GM18502 (cell line): ENCODE results near the gene GATA5.

Experiments
- ATAC-seq: cut with Tn5 transposase; IDR thresholded peaks from one replicate; pipeline ENCODE4 v1.9.1; 2021; ENCODE audit warnings: mild to moderate bottlenecking; ENCODE audit not compliant: unreplicated experiment, poor library complexity

Gene GATA5

DNA sequence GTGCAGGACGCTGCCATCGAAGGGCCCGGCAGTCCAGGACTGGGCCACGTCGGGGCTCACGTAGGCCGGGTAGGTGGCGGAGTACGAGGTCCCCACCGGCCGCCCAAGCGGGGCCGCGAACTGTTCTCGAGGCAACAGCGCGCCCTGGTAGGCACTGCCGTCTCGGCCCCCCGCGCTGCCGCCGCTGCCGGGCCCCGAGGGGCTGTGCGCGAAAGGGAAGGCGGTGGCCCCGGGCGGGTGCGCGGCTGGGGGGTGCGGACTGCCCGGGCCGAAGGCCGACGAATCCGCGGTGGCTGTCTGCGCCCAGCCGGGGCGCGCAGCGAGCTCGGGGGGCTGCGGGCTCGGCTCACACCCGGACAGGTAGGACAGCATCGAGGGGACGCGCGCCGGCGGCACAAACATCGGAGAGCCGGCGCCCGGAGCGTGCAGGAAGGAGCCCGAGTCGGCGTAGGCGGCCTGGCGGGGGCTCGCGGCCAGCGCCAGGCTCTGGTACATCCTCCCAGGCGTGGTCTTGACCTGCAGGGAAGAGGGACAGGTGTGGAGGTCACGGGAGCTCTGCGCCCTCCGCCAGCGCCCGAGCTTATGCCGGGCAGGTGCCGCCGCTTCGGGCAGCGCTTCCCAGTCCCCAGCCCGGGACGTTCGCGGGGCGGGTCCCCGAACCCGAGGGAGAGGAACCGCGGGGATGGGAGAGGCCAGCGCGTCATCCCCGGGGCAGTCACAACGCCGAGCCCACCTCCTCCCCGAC lies 596 bp downstream of the GATA5 start:
- ATAC-seq: no peak

DNA sequence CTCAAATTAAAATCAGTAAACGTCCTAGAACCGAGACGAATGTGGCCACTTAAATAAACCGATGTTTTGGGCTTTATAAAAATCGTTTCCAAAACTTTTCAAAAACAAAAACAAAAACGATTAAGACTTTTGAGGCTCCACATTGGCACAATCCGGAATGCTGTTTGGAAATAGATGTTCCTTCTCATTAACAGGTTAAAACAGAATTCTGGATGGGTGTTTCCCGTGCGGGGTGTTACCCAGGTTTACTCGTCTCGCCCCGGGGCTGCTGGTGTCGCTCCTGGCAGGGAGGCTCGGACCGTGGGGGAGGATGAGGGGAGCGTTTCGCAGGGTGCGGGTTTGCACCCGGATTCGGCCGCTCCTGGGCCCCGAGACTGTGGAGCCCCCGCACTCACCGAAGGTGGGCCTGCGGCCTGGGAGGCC lies 1.2 kb downstream of the GATA5 start:
- no peak for ATAC-seq

DNA sequence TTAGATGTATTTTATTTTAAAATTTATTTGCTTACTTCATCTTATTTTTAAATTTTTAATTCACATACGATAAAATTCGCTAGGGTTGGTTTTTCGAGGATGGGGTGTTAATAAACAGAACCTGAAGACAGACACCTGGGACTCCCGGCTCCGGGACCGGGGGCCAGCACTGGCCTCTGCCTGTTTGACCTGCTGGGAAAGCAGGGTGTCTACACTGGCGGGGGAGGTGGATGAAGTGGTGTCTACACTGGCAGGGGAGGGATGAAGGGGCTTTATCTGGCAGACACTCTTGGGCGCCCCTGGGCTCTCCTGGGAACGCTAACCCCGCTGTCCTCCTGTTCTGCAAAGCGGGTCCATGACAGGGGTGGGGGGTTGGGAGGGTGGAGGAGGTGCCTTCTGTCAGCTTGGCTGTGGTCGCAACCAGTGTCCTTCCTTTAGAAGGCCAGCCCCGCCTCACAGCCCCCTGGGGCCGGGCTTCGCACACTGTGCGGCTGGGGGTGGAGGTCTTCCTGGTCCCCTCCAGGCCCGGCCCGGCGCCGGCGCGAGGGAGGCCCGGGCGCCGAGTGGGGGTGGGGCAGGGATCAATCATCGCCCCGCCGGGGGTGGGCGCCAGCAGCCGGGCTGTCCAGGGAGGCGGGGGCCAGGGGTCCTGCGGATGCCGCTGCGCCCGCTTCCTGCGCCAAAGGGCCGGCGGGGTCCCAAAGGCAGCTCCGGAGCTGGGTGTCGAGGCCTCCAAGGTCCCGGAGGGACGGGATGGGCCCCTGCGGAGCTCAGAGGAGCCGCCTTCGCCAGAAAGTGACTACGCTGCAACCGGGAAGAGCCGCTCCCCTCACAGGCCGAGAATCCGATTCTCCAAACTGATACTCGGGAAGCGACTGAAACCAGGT lies 1.8 kb downstream of the GATA5 start:
- ATAC-seq: no peak

DNA sequence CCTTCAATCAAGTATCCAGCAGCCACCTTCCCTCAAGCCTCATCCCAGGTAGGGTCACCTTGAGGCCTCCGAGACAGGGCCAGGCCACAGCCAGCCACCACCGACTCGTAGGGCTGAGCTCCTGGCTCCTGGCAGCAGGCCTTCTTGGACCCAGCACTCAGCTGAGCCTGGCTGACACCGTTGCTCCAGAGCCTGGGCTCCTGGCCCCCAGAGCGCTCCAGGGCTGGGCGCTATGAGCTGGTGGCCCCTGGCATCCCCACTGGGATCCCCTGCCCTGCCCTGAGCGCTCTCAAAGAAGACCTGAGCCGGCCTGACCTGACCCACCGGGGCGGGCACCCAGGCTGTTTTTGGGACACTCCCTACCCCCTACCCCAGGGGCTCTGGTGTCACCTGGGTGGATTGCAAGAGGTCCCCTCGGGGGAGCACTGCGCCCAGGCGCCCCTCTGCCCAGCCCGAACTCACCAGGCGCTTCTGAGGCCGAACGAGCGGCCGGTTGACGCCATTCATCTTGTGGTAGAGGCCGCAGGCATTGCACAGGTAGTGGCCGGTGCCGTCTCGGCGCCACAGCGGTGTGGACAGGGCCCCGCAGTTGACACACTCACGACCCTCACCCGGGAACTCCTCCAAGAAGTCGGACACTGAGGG lies 2.7 kb downstream of the GATA5 start:
- ATAC-seq: no peak

DNA sequence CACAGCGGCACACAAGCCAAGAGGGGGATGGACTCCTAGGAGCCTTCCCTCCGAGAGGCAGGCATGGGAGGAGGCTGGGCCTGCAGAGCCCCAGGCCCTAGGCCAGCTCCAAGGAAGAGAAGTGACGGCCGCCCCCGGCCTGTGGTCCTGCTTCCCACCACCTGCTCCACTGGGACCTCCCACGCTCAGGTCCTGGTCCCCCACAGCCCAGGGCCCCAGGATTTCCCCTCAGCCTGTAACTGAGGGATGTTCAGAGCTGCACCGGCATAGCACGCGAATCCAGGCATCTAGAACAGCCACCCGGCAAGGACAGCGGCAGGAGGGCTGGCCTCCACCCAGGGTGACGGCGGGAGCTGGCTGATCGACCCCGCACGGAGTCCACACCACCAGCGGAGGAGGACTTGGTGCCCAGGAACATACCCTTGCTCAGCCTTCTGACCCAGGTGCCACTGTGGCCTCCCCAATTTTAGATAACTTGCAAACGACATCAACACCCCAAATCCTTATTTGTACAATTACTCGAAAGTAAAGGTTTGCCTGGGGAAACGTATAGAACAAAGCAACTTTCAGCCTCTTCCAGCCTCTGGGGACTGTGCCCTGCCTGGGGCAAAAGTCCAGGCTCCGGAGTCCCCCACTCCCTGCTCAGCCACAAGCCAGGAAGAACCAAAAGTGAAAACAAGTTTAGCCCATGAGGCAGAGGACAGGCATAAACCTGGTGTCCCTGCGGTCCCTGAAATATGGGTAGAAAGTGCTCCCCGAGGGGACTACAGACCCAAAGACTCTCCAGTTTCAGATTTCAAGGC lies 3.5 kb downstream of the GATA5 start:
- no peak for ATAC-seq

DNA sequence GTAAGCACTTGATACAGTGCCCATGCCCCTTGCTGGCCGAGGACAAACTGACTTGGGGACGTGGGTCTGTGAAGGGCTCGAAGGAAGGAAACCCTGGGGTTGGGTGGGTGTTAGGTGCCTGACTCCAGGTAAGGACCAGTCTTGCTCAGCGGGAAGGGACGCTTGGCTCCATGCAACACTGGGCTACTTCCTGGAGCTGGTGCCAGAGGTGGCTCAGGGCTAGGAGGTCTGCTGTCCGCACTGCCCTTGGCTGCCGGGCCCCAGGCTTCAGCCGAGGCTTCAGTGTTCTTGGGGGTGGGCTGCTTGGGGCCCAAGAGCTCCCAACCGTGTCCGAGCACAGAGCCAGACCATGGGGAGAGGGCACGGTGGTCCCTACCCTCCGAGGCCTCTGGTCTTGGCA lies 5.3 kb downstream of the GATA5 start:
- no peak for ATAC-seq

DNA sequence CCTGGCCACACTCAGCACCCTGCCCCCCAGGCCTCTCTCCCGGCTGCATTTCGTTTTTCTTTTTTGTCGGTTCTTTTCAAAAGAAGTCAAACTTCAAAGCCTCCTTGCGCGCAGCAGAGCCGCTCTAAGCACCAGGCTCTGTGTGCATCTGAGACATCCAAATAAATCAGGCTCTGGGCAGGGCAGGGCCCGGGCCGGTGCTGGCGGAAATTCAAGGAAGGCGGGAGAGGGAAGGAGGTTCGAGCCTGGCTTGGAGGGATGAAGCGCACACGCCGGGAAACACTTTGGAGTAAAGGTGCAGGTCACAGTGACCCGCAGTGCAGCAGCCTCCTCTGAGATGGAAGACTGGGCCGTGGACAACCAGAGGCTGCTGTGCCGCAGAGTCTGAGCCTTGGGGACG lies 5.8 kb downstream of the GATA5 start:
- ATAC-seq: no peak

DNA sequence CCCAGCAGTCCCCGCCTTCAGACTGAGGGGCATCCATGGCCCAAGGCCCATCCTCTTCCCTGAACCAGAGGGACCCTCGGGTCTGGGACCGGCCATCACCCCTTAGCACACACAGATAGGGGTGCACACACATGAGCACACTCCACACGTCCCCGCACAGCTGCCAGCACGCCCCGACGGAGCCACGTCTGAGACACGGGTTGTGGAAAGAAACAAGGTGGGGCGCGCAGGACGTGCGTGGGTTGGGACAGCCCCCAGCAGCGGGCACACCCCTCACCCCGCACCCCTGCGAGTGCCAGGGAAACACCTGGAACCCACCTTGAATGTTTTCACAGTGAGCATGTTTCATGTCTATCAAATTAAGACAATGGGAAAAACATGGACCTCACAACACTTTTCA lies 6.4 kb downstream of the GATA5 start:
- ATAC-seq: no peak

DNA sequence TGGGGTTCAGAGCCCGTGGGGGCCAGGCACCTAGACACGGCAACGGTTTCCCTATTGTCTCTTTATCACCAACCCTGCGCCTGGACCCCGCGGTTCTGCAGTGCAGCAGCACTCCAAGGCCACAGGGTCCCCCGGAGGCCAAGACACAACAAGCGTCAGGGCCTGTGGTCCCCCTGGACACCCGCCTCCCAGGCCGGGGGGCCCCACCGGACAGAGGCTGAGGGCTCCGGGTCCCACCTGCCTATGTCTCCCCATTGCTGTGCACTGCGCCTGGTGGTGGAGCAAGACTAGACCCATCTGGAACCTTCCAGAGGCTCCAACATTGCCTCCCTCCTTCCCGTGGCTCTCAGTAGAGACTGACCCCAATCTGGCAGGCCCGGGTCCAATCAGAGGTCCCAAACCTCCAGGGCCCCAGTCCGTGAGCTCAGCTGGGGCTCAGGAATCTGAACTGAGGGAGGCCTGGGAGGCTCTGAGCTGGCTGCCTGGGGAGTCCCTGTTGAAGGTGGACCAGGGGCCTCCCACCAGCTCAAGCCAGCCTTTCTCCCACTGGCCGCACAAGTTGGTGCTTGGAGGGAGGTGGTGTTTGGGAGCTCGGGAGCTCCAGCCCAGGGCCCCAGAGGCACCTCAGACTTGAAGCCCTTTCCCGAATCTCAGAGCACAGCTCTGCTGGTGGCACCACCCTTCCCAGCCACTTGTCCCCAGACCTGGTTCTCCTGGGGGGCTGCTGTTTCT lies 8.8 kb downstream of the GATA5 start:
- ATAC-seq: no peak

DNA sequence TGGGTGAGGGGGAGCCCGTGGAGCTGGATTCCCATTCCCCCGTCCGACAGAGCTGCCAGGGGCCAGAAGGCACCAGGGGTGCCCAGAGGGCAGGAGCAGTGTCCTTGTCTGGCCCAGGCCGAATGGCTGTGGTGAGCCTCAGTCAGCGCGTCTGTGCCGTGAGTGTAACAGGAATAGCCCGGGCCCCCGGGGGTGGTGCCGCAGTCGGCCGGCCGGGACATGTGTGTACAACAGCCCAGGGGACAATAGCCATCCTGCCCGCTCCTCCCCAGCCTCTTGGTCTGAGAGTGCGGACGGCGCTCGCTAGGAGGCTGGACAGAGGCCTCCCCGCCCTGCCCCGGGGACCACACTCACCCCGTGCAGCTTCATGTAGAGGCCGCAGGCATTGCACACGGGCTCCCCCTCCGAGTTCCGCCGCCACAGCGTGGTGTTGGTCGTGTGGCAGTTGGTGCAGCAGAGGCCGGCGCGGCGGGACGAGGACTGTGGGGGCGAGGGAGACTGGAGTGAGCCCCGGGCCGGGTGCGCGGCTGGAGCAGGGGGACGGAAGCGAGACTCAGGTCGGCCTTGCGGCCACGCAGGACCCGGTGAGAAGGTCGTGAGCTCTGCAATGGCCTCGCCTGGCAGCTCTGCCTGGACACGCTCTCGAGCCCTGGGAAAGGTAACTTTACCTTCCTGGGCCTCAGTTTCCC lies 9.6 kb downstream of the GATA5 start:
- ATAC-seq: no peak

DNA sequence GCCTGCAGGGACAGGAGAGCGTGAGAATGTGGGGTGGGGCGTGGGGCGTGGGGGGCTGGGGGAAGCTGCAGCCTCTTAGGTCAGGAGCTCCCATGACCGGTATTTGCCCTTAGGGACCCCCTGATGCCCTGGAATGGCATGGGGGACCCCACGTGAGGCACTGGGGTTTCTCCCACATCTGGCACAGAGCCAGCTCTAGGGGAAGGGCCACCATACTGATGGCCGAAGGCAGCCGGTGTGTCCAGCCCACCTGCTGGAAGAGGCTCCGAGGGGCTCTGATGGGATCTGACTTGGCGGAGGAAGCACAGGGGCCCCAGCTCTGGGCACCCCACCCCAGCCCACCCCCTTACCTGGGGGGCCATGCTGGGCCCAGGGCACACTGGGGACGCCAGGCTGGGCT lies 10.8 kb downstream of the GATA5 start:
- ATAC-seq: no peak

DNA sequence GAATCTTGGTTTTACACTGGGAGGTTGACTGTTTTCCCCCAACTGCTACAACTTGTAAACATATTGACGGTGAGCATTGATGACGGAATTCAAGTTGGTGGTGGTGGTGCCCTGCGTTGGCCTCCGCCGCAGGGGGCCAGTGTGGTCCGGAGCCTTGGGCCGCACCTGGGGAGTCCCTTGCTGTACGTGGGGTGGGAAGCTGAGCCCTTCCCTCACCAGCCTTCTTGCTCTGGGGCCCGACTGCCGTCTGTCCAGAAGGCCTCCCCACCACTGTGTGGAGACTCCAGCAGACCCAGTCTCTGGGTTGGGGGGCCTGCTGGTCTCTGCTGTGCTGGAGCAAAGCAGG lies 11.4 kb downstream of the GATA5 start:
- ATAC-seq: no peak

DNA sequence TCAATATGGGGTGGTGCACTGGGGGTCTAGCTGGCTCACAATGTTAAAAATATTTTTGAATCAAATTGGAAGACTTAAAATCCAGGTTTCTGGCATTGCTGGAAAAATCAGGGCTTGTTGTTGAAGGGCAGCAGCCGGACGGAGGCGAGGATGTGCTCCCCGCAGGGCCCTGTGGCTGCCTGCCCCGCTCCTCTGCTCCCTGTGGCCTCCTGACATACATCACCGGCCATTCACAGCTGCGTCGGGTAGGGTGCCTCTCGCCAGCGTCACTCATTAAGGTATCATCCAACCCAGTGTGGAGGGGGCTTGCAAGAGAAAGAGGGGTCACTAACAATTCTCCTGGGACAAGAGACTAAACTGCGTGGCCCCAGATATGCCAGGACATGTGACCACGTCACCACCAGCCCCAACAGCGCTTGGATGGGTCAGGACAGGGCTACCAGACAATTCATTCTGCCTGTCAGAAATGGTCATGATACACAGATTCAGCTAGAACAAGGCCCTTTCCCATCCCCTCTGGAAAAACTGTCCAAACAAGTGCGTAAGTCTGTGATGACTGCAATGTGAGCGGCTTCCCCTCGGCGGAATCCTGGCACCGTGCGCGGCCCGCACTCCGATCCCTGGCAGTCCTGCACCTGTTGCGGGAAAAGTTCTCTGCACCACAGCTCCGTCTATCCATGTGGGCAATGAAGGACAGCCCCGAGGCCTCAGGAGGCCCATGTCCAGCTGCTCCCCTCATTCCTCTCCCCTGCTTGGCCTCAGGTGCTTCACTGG lies 12.0 kb downstream of the GATA5 start:
- ATAC-seq: no peak

DNA sequence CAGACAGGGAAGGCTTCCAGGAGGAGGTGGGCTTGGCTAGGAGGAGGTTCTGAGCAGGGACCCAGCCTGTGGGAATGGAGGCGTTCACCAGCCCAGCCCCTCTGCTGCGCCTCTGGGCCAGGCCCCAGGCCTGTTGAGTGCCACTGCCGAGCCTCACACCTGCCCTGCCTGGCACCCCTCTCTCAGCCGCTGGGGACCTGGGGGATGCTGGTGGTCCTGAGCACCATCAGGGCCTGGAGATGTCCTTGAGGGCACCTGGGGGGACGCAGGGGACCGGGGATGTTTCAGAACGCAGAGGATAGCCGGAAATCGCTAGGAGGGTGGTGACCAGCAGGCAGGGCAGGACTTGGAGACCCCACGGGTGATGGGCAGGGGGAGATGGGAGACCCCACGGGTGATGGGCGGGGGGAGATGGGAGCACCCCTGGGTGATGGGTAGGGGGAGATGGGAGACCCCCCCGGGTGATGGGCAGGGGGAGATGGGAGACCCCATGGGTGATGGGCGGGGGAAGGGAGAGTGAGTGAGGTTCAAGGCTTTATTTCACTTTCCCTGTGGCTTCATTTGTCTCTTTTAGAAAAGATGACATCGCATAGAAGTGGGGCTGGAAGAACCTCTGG lies 12.7 kb downstream of the GATA5 start:
- ATAC-seq: no peak

DNA sequence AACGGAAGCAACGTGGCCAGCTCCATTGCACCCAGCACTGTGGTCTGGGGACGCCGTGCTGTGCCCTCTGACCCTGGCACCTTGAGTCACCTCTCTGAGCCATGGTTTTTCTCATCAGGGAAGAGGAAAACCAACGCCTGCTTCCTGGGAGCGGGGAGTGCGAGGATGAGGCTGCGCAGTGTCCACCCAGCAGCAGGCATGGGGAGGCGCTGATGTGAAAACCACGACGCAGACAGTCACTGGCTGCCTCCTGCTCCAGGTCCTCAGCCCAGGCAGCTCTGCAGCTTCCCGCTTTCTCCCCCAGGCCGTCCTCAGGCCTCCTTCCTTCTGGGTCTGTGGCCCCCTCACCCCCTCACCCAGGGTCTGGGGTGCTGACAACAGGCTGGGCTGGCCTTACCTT lies 14.0 kb downstream of the GATA5 start:
- ATAC-seq: no peak

DNA sequence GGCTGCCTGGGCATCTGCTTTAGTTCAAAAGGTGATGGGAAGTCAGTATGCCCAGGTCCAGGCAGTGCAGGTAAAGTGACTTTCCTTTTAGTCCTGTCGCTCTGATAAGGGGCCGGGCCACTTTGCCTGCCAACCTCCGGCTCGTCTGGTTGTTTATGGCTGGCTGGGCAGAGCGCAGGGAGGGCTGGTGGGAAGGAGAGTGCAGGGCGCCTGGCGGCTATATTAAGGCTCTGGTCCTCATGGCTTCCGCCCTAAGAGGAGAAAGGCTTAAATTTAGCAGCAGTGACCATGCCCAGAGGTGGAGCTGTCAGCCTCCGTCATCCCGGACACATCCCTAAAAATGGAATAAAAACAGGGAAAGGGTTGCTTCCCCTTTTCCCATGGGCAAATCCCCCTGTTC lies 14.6 kb downstream of the GATA5 start:
- ATAC-seq: no peak

DNA sequence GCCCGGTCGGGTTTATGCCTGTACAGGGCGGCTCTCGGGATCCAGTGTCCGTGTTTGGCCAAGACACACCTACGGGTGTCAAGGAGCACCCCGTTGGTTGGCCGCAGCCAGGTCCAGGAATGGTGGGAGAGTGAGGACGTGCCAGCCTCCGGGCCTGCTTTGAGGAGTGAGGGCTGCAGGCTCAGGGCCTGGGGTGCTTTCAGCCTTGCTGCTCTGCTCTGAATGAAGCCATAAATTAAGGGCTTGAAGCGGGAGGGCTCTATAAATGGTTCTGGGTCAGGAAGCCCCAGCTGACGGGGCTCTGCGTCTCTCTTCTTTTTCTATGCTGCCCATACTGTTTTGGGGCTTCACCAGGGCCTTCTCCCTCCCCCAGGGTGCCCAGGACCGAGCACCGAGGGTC lies 15.1 kb downstream of the GATA5 start:
- ATAC-seq: no peak

DNA sequence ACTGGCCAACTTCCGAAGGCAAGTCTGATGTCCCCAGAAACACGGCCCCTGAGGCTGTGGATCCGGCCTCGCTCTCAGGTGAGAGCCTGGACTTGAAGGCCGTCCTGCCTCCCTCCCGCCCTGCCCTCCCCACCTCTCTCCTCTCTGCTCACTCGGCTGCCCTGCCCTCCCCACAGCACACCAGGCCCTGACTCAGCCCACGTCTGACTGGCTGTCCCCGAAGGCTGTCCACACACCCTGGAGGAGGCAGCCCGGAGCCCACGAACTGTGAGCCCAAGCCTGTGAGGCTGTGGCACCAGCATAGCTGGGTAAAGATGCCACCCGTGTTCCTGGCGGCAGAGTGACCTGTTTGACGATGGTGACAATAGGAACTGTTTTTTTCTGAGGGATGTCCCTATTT lies 16.3 kb downstream of the GATA5 start:
- ATAC-seq: no peak
